DOHH2 (cell line): ENCODE measurements around the gene MRPS5.

ENCODE experiments used
- H3F3A ChIP-seq: fragments of 200-600 bp; sonication (generic), shearing (Covaris generic); 2 replicates; pipeline ENCODE4 v1.6.0; 2016; ENCODE audit warnings: antibody characterized with exemption, mild to moderate bottlenecking; ENCODE audit not compliant: control insufficient read depth, insufficient read depth
- H3K27ac ChIP-seq: fragments of 200-600 bp; sonication (generic); 2 replicates; pipeline ENCODE4 v1.5.1; 2014; ENCODE audit warnings: low read depth, mild to moderate bottlenecking, low read length, moderate library complexity
- H3K27me3 ChIP-seq: fragments of 200-600 bp; sonication (generic); 2 replicates; pipeline ENCODE4 v1.6.1; 2014; ENCODE audit warnings: mild to moderate bottlenecking, low read length, mixed read lengths; ENCODE audit not compliant: control insufficient read depth
- H3K36me3 ChIP-seq: fragments of 200-600 bp; sonication (generic); 2 replicates; pipeline ENCODE4 v1.6.1; 2014; ENCODE audit warnings: mild to moderate bottlenecking, low read length, moderate library complexity, mixed read lengths; ENCODE audit not compliant: control insufficient read depth
- H3K4me1 ChIP-seq: fragments of 200-600 bp; sonication (generic); 2 replicates; pipeline ENCODE4 v1.6.1; 2014; ENCODE audit warnings: mild to moderate bottlenecking, low read length, mixed read lengths; ENCODE audit not compliant: control insufficient read depth
- H3K4me2 ChIP-seq: fragments of 200-600 bp; sonication (generic); 2 replicates; pipeline ENCODE4 v1.6.0; 2014; ENCODE audit warnings: mild to moderate bottlenecking, low read length, moderate library complexity
- H3K4me3 ChIP-seq: fragments of 200-600 bp; sonication (generic); 2 replicates; pipeline ENCODE4 v1.5.1; 2014; ENCODE audit warnings: mild to moderate bottlenecking, low read length, mixed read lengths
- H3K79me2 ChIP-seq: fragments of 200-600 bp; sonication (generic); 2 replicates; pipeline ENCODE4 v1.6.1; 2014; ENCODE audit warnings: mild to moderate bottlenecking, low read length, mixed read lengths; ENCODE audit not compliant: control insufficient read depth
- H3K9me2 ChIP-seq: fragments of 200-600 bp; sonication (generic); replicated peaks from 2 replicates; pipeline ENCODE4 v1.6.1; 2014; ENCODE audit warnings: mild to moderate bottlenecking, low read length, mixed read lengths; ENCODE audit not compliant: control insufficient read depth
- H3K9me3 ChIP-seq: fragments of 200-600 bp; sonication (generic); 2 replicates; pipeline ENCODE4 v1.6.1; 2014; ENCODE audit warnings: antibody characterized with exemption, low read length, mixed read lengths; ENCODE audit not compliant: control insufficient read depth, insufficient read depth
- H4K20me1 ChIP-seq: fragments of 200-600 bp; sonication (generic); 2 replicates; pipeline ENCODE4 v1.6.0; 2014; ENCODE audit warnings: low read depth, mild to moderate bottlenecking, antibody characterized with exemption, low read length, moderate library complexity; ENCODE audit not compliant: control insufficient read depth, insufficient read depth
- CTCF ChIP-seq: fragments of 200-600 bp; sonication (generic); IDR thresholded peaks from one replicate; pipeline ENCODE4 v1.5.1; 2014; ENCODE audit warnings: antibody characterized with exemption, mild to moderate bottlenecking, low read depth, low read length; ENCODE audit not compliant: poor library complexity, severe bottlenecking
- EZH2phosphoT487 ChIP-seq: fragments of 200-600 bp; sonication (generic); IDR thresholded peaks from 2 replicates; pipeline ENCODE4 v1.6.1; 2017; ENCODE audit warnings: borderline replicate concordance, mild to moderate bottlenecking, antibody characterized with exemption, low read length, moderate library complexity, mixed read lengths

Gene MRPS5

GRCh38 chr2:95069465-95069864 lies 52.1 kb downstream of the MRPS5 start:
- Histone ChIP-seq H3K36me3 (no peaks in the 10 kb centered on the region), H3K27ac (no peak overlapping the region), H3K79me2 (no peaks in the 10 kb centered on the region), H3K4me1 (no peaks in the 10 kb centered on the region), H3K9me2 (no peaks in the 10 kb centered on the region), H4K20me1 (no peaks in the 10 kb centered on the region), H3K4me2 (no peak overlapping the region), H3K4me3 (no peak overlapping the region), H3K27me3 (peaks cover 10% of the 10 kb centered on the region; the same call in 1 of the 2 replicates), H3F3A (no peaks in the 10 kb centered on the region), H3K9me3 (no peaks in the 10 kb centered on the region)
- TF ChIP-seq EZH2phosphoT487 (no peak), CTCF (no peak)

- Histone ChIP-seq H3K9me2 (no peaks in the 10 kb centered on the region), H3K27me3 (0 out of 2 replicates have a peak, but pooled peaks cover 4% of the 10 kb centered on the region), H3K36me3 (no peaks in the 10 kb centered on the region), H3F3A (no peaks in the 10 kb centered on the region), H4K20me1 (no peaks in the 10 kb centered on the region), H3K79me2 (no peaks in the 10 kb centered on the region), H3K4me3 (no peak overlapping the region), H3K4me1 (0 out of 2 replicates have a peak, but pooled peaks cover 6% of the 10 kb centered on the region), H3K4me2 (no peak overlapping the region), H3K27ac (no peak overlapping the region), H3K9me3 (no peaks in the 10 kb centered on the region)
- TF ChIP-seq EZH2phosphoT487 (no peak), CTCF (no peak)
These were observed 53.4 kb downstream of the MRPS5 start for GRCh38 chr2:95068256-95068655.

GRCh38 chr2:95063086-95063958 lies 58.3 kb downstream of the MRPS5 start:
- Histone ChIP-seq H4K20me1 (no peaks in the 10 kb centered on the region), H3K36me3 (no peaks in the 10 kb centered on the region), H3F3A (no peaks in the 10 kb centered on the region), H3K4me2 (no peak overlapping the region), H3K27ac (no peak overlapping the region), H3K79me2 (no peaks in the 10 kb centered on the region), H3K4me1 (0 out of 2 replicates have a peak, but pooled peaks cover 6% of the 10 kb centered on the region), H3K9me3 (no peaks in the 10 kb centered on the region), H3K4me3 (no peak overlapping the region), H3K27me3 (no peaks in the 10 kb centered on the region), H3K9me2 (no peaks in the 10 kb centered on the region)
- TF ChIP-seq CTCF (no peak), EZH2phosphoT487 (no peak)
